Mononuclear cell (primary cell): ENCODE measurements around the gene ALMS1. TPM values are rescaled to one million over a fixed set of nuclear protein-coding genes. Genes with fewer than 3 reads are reported as not detected.
"Not testable (repeated sequence)": the region's sequence is repeated elsewhere in the genome, so short reads cannot be mapped to it uniquely, and the experiment has no call there.

Experiments
- H3K27me3 ChIP-seq: 2 replicates; pipeline ENCODE4 v1.6.0; 2011; ENCODE audit warnings: low read length, control low read depth; ENCODE audit not compliant: insufficient read depth
- H3K4me1 ChIP-seq: 2 replicates; pipeline ENCODE4 v1.5.1; 2011; ENCODE audit warnings: mild to moderate bottlenecking, low read length, control low read depth; ENCODE audit not compliant: insufficient read depth
- H3K4me3 ChIP-seq: 2 replicates; pipeline ENCODE4 v1.5.1; 2011; ENCODE audit warnings: mild to moderate bottlenecking, low read length, moderate library complexity
- H3K9me3 ChIP-seq: 2 replicates; pipeline ENCODE4 v1.5.1; 2011; ENCODE audit warnings: low read depth, mild to moderate bottlenecking, control low read depth, low read length
- total RNA-seq: library from RNA; depleted of rRNA; stranded (reverse); fragments of >200 nt; gene quantifications from one replicate; pipeline ENCODE4 v1.2.3, GENCODE V29; 2012

ALMS1 gene
- total RNA-seq, 1 donor = 30.2 TPM

GRCh38 chr2:73610111-73610510, 224.5 kb downstream of the ALMS1 start:
- no peaks in the 10 kb centered on the region for H3K4me1 ChIP-seq

GRCh38 chr2:73611193-73611592, 225.6 kb downstream of the ALMS1 start:
- H3K9me3 ChIP-seq = no peaks in the 10 kb centered on the region
- H3K27me3 ChIP-seq = no peaks in the 10 kb centered on the region
- no peak overlapping the region for H3K4me3 ChIP-seq
- no peaks in the 10 kb centered on the region for H3K4me1 ChIP-seq

More at GRCh38 chr2:73610111-73610510, 224.5 kb downstream of the ALMS1 start:
- Histone ChIP-seq H3K4me3 (no peak overlapping the region), H3K9me3 (no peaks in the 10 kb centered on the region), H3K27me3 (no peaks in the 10 kb centered on the region)

GRCh38 chr2:73611867-73612266, 226.2 kb downstream of the ALMS1 start:
- H3K4me3 ChIP-seq = no peak overlapping the region
- H3K4me1 ChIP-seq = no peaks in the 10 kb centered on the region
- H3K9me3 ChIP-seq = no peaks in the 10 kb centered on the region
- H3K27me3 ChIP-seq = no peaks in the 10 kb centered on the region

GRCh38 chr2:73614105-73614504, 228.5 kb downstream of the ALMS1 start:
- Histone ChIP-seq H3K9me3 (no peaks in the 10 kb centered on the region), H3K4me1 (no peaks in the 10 kb centered on the region), H3K4me3 (no peak overlapping the region), H3K27me3 (no peaks in the 10 kb centered on the region)

GRCh38 chr2:73614997-73615396, 229.4 kb downstream of the ALMS1 start:
- no peak overlapping the region for H3K4me3 ChIP-seq
- no peaks in the 10 kb centered on the region for H3K4me1 ChIP-seq
- H3K9me3 ChIP-seq = no peaks in the 10 kb centered on the region
- no peaks in the 10 kb centered on the region for H3K27me3 ChIP-seq

GRCh38 chr2:73619925-73620324, 234.3 kb downstream of the ALMS1 start:
- not testable (repeated sequence) for H3K4me1 ChIP-seq, H3K9me3 ChIP-seq

GRCh38 chr2:73624036-73624435, 238.4 kb downstream of the ALMS1 start:
- H3K4me3 ChIP-seq, H3K27me3 ChIP-seq, H3K9me3 ChIP-seq, H3K4me1 ChIP-seq: not testable (repeated sequence)

More at GRCh38 chr2:73619925-73620324, 234.3 kb downstream of the ALMS1 start:
- H3K4me3 ChIP-seq, H3K27me3 ChIP-seq: not testable (repeated sequence)

- not testable (repeated sequence) for H3K4me1 ChIP-seq, H3K9me3 ChIP-seq
These were observed 239.0 kb downstream of the ALMS1 start for GRCh38 chr2:73624625-73625024.

GRCh38 chr2:73626237-73626636, 240.6 kb downstream of the ALMS1 start:
- not testable (repeated sequence) for H3K9me3 ChIP-seq, H3K4me1 ChIP-seq, H3K27me3 ChIP-seq, H3K4me3 ChIP-seq

More at GRCh38 chr2:73624625-73625024, 239.0 kb downstream of the ALMS1 start:
- H3K4me3 ChIP-seq, H3K27me3 ChIP-seq: not testable (repeated sequence)

GRCh38 chr2:73628493-73628892, 242.9 kb downstream of the ALMS1 start:
- not testable (repeated sequence) for H3K4me3 ChIP-seq, H3K9me3 ChIP-seq, H3K27me3 ChIP-seq, H3K4me1 ChIP-seq

- not testable (repeated sequence) for H3K27me3 ChIP-seq, H3K4me1 ChIP-seq, H3K9me3 ChIP-seq, H3K4me3 ChIP-seq
These were observed 245.1 kb downstream of the ALMS1 start for GRCh38 chr2:73630662-73631266.

GRCh38 chr2:73636977-73637376, 251.3 kb downstream of the ALMS1 start:
- H3K27me3 ChIP-seq, H3K4me3 ChIP-seq, H3K9me3 ChIP-seq, H3K4me1 ChIP-seq: not testable (repeated sequence)

- Histone ChIP-seq H3K27me3 (no peaks in the 10 kb centered on the region), H3K4me1 (no peaks in the 10 kb centered on the region), H3K9me3 (no peaks in the 10 kb centered on the region), H3K4me3 (no peak overlapping the region)
These were observed 252.8 kb downstream of the ALMS1 start for GRCh38 chr2:73638429-73638828.

- Histone ChIP-seq H3K9me3 (no peaks in the 10 kb centered on the region), H3K27me3 (no peaks in the 10 kb centered on the region), H3K4me1 (no peaks in the 10 kb centered on the region), H3K4me3 (no peak overlapping the region)
These were observed 254.9 kb downstream of the ALMS1 start for GRCh38 chr2:73640511-73640911.

- no peaks in the 10 kb centered on the region for H3K9me3 ChIP-seq
These were observed 255.5 kb downstream of the ALMS1 start for GRCh38 chr2:73640946-73641766.

GRCh38 chr2:73641767-73642062, 256.1 kb downstream of the ALMS1 start:
- Histone ChIP-seq H3K4me1 (no peaks in the 10 kb centered on the region), H3K27me3 (no peaks in the 10 kb centered on the region), H3K4me3 (no peak overlapping the region), H3K9me3 (no peaks in the 10 kb centered on the region)

More at GRCh38 chr2:73640946-73641766, 255.5 kb downstream of the ALMS1 start:
- H3K4me1 ChIP-seq = no peaks in the 10 kb centered on the region
- H3K27me3 ChIP-seq = no peaks in the 10 kb centered on the region
- H3K4me3 ChIP-seq = no peak overlapping the region
